ENCODE data around the gene KCNA5. TPM values are rescaled to one million over a fixed set of nuclear protein-coding genes. Genes with fewer than 3 reads are reported as not detected.

KCNA5 gene
- total and polyA plus RNA-seq, 2 donors (not counting 1 experiment from before 2014, with no cell fraction given) = 0.20 to 0.72 TPM

- intact Hi-C loops (cut with micrococcal nuclease) = no loop called here
- no peak overlapping the region for H3K4me2 ChIP-seq (replicated peaks; ENCODE audit: low read depth, low read length, poor library complexity, severe bottlenecking)
- DNase-seq = no peak
- no peak overlapping the region for H3K27ac ChIP-seq (ENCODE audit: low read length in 2 of 2)
- ATAC-seq (ENCODE audit: low read depth) = no peak
- CTCF ChIA-PET = no interaction called here
- H3K9me3 ChIP-seq (ENCODE audit: control extremely low read depth in 1 of 3, control insufficient read depth in 2 of 3, insufficient read depth in 1 of 3, low read length in 2 of 3) = no peaks in the 10 kb centered on the region
- H3K4me1 ChIP-seq (ENCODE audit: control insufficient read depth in 2 of 2, insufficient read depth in 2 of 2, low read length in 2 of 2) = no peaks in the 10 kb centered on the region
- no peak overlapping the region for H3K4me3 ChIP-seq (ENCODE audit: control extremely low read depth in 1 of 5, extremely low read depth in 1 of 5, insufficient read depth in 1 of 5, low read depth in 2 of 5, low read length in 4 of 5)
- Mint-ChIP-seq H3K27ac (no peak overlapping the region), H3K4me3 (no peak overlapping the region), H3K27me3 (peaks cover 18% of the 10 kb centered on the region), H3K9me3 (ENCODE audit: insufficient read depth) (no peaks in the 10 kb centered on the region), H3K4me1 (no peaks in the 10 kb centered on the region)
- no peaks in the 10 kb centered on the region for H3K79me2 ChIP-seq (ENCODE audit: control insufficient read depth, insufficient read depth, low read length)
- H3K9ac ChIP-seq (ENCODE audit: low read length) = no peak overlapping the region
- no peaks in the 10 kb centered on the region for H4K20me1 ChIP-seq (ENCODE audit: control insufficient read depth, insufficient read depth, low read length, poor library complexity, severe bottlenecking)
- 91% methylated on average over 18 of the region's 18 CpGs for WGBS (ENCODE audit: insufficient coverage)
- H2AFZ ChIP-seq (ENCODE audit: insufficient read depth, low read depth, low read length, poor library complexity, severe bottlenecking) = no peak overlapping the region
- H3K27me3 ChIP-seq (replicated peaks in 1 of 4; ENCODE audit: control extremely low read depth in 1 of 4, control insufficient read depth in 3 of 4, insufficient read depth in 4 of 4, low read length in 3 of 4) = peaks cover 0 to 3% (median 0%) of the 10 kb centered on the region in 4 experiments
- POLR2A ChIA-PET = no interaction called here
- no peak for TF ChIP-seq EZH2 (IDR thresholded peaks at IDR 0.05; ENCODE audit: borderline replicate concordance, insufficient read depth, low read depth, low read length, poor library complexity, severe bottlenecking)
- no peak for TF ChIP-seq CTCF (IDR thresholded peaks at IDR 0.05)
- H3K36me3 ChIP-seq (replicated peaks in 1 of 2; ENCODE audit: control extremely low read depth in 1 of 2, control insufficient read depth in 1 of 2, extremely low read depth in 1 of 2, insufficient read depth in 2 of 2, low read length in 1 of 2) = no peaks in the 10 kb centered on the region
These were observed 45.0 kb downstream of the KCNA5 start for GRCh38 chr12:5088586-5089264.

- H3K4me1 ChIP-seq (ENCODE audit: control insufficient read depth in 2 of 2, insufficient read depth in 2 of 2, low read length in 2 of 2) = no peaks in the 10 kb centered on the region
- H3K27ac ChIP-seq (ENCODE audit: low read length in 2 of 2) = no peak overlapping the region
- no CpG with 5 or more reads among the region's 1 CpG for WGBS (ENCODE audit: insufficient coverage)
- H3K4me3 ChIP-seq (ENCODE audit: control extremely low read depth in 1 of 5, extremely low read depth in 1 of 5, insufficient read depth in 1 of 5, low read depth in 2 of 5, low read length in 4 of 5) = no peak overlapping the region
- peaks cover 29% of the 10 kb centered on the region for H3K27me3 Mint-ChIP-seq
- ChIA-PET CTCF (no interaction called here), POLR2A (no interaction called here)
- peaks cover 0 to 14% (median 4%) of the 10 kb centered on the region in 4 experiments for H3K27me3 ChIP-seq (replicated peaks in 1 of 4; ENCODE audit: control extremely low read depth in 1 of 4, control insufficient read depth in 3 of 4, insufficient read depth in 4 of 4, low read length in 3 of 4)
- no peak overlapping the region for H3K4me2 ChIP-seq (replicated peaks; ENCODE audit: low read depth, low read length, poor library complexity, severe bottlenecking)
- H3K79me2 ChIP-seq (ENCODE audit: control insufficient read depth, insufficient read depth, low read length) = no peaks in the 10 kb centered on the region
- no peak overlapping the region for H3K27ac Mint-ChIP-seq
- H3K9me3 ChIP-seq (ENCODE audit: control extremely low read depth in 1 of 3, control insufficient read depth in 2 of 3, insufficient read depth in 1 of 3, low read length in 2 of 3) = no peaks in the 10 kb centered on the region
- H3K9ac ChIP-seq (ENCODE audit: low read length) = no peak overlapping the region
- H3K9me3 Mint-ChIP-seq (ENCODE audit: insufficient read depth) = no peaks in the 10 kb centered on the region
- DNase-seq (no peak), ATAC-seq (ENCODE audit: low read depth) (no peak)
- no peaks in the 10 kb centered on the region for H4K20me1 ChIP-seq (ENCODE audit: control insufficient read depth, insufficient read depth, low read length, poor library complexity, severe bottlenecking)
- intact Hi-C loops (cut with micrococcal nuclease) = no loop called here
- H3K36me3 ChIP-seq (replicated peaks in 1 of 2; ENCODE audit: control extremely low read depth in 1 of 2, control insufficient read depth in 1 of 2, extremely low read depth in 1 of 2, insufficient read depth in 2 of 2, low read length in 1 of 2) = no peaks in the 10 kb centered on the region
- H2AFZ ChIP-seq (ENCODE audit: insufficient read depth, low read depth, low read length, poor library complexity, severe bottlenecking) = no peak overlapping the region
- H3K4me1 Mint-ChIP-seq = no peaks in the 10 kb centered on the region
- no peak overlapping the region for H3K4me3 Mint-ChIP-seq
- TF ChIP-seq CTCF (IDR thresholded peaks at IDR 0.05) (no peak), EZH2 (IDR thresholded peaks at IDR 0.05; ENCODE audit: borderline replicate concordance, insufficient read depth, low read depth, low read length, poor library complexity, severe bottlenecking) (no peak)
These were observed 50.9 kb downstream of the KCNA5 start for GRCh38 chr12:5094551-5094950.

Measured in B cell (primary cell).